GM18909 (cell line): ENCODE results near the gene AGAP2.
"Not testable (repeated sequence)": the region's sequence is repeated elsewhere in the genome, so short reads cannot be mapped to it uniquely, and the experiment has no call there.

Source experiments
- ATAC-seq: cut with Tn5 transposase; IDR thresholded peaks from one replicate; pipeline ENCODE4 v1.9.1; 2021; ENCODE audit warnings: mild to moderate bottlenecking; ENCODE audit not compliant: unreplicated experiment, poor library complexity

The AGAP2 gene

GRCh38 chr12:57738661-57739237, at the start of gene AGAP2:
Gene AGAP2 (minus strand): TSS chr12:57738742. CDS start chr12:57738246, 496 bp downstream.
- ATAC-seq, result no peak

- no peak for ATAC-seq
Measured at GRCh38 chr12:57783861-57784260, 45.3 kb upstream of the AGAP2 start.

GRCh38 chr12:57783466-57783801, 44.9 kb upstream of the AGAP2 start:
- no peak for ATAC-seq

GRCh38 chr12:57782608-57783465, 44.3 kb upstream of the AGAP2 start, which contains the start of gene TSFM:
Gene TSFM (plus strand): TSS chr12:57782787. CDS start chr12:57782802, 15 bp downstream.
- peak; percentile 90 for ATAC-seq

- ATAC-seq, result no peak
Measured at GRCh38 chr12:57782243-57782607, 43.7 kb upstream of the AGAP2 start.

- no peak for ATAC-seq
Measured at GRCh38 chr12:57781801-57782200, 43.3 kb upstream of the AGAP2 start.

- no peak for ATAC-seq
Measured at GRCh38 chr12:57781244-57781643, 42.7 kb upstream of the AGAP2 start.

GRCh38 chr12:57780284-57780897, 41.8 kb upstream of the AGAP2 start:
- ATAC-seq, result no peak

GRCh38 chr12:57779736-57780135, 41.2 kb upstream of the AGAP2 start:
- ATAC-seq, result no peak

- ATAC-seq, result no peak
Measured at GRCh38 chr12:57777911-57778310, 39.4 kb upstream of the AGAP2 start.

- no peak for ATAC-seq
Measured at GRCh38 chr12:57777367-57777766, 38.8 kb upstream of the AGAP2 start.

GRCh38 chr12:57776247-57776587, 37.7 kb upstream of the AGAP2 start:
- no peak for ATAC-seq

- no peak for ATAC-seq
Measured at GRCh38 chr12:57775563-57776246, 37.2 kb upstream of the AGAP2 start.

GRCh38 chr12:57775044-57775443, 36.5 kb upstream of the AGAP2 start:
- no peak for ATAC-seq

GRCh38 chr12:57774634-57775033, 36.1 kb upstream of the AGAP2 start:
- not testable (repeated sequence) for ATAC-seq

GRCh38 chr12:57772429-57773322, 34.1 kb upstream of the AGAP2 start, which contains the start of gene EEF1AKMT3:
Gene EEF1AKMT3 (plus strand): TSS chr12:57772614. CDS start chr12:57772725, 111 bp downstream.
- peak; percentile 17 for ATAC-seq

GRCh38 chr12:57771873-57772428, 33.4 kb upstream of the AGAP2 start, which contains the start of gene METTL1:
Gene METTL1 (minus strand): TSS chr12:57772105. CDS start chr12:57772083, 22 bp downstream.
- peak; percentile 85 for ATAC-seq

GRCh38 chr12:57771236-57771872, 32.8 kb upstream of the AGAP2 start:
- peak; percentile 77 for ATAC-seq

- ATAC-seq, result no peak
Measured at GRCh38 chr12:57770734-57771133, 32.2 kb upstream of the AGAP2 start.
